Activated T-cell treated with anti-CD3 and anti-CD28 coated beads, Interleukin-2, amount 50 U/mL, for 24 hours (primary cell): ENCODE data around the gene CCDC88C.

Experiments used
- DNase-seq: peaks from one replicate; pipeline ENCODE4 v3.0.0-alpha.2; 2020
- H3K27ac Mint-ChIP-seq: 2 replicates; pipeline ENCODE4 v1.8.0; 2020; ENCODE audit warnings: mild to moderate bottlenecking, mixed read lengths
- H3K27me3 Mint-ChIP-seq: 2 replicates; pipeline ENCODE4 v1.8.0; 2020; ENCODE audit warnings: mixed read lengths
- H3K36me3 Mint-ChIP-seq: 2 replicates; pipeline ENCODE4 v1.8.0; 2020; ENCODE audit warnings: low read depth, mixed read lengths
- H3K4me1 Mint-ChIP-seq: 2 replicates; pipeline ENCODE4 v1.8.0; 2020; ENCODE audit warnings: low read depth, mixed read lengths
- H3K4me3 Mint-ChIP-seq: 2 replicates; pipeline ENCODE4 v1.8.0; 2020; ENCODE audit warnings: mild to moderate bottlenecking, moderate library complexity, mixed read lengths
- H3K9me3 Mint-ChIP-seq: 2 replicates; pipeline ENCODE4 v1.8.0; 2020; ENCODE audit warnings: mixed read lengths

CCDC88C gene

GRCh38 chr14:91381801-91382670, 35.6 kb downstream of the CCDC88C start:
- Mint-ChIP-seq H3K4me1 (peaks cover 95% of the 10 kb centered on the region), H3K9me3 (no peaks in the 10 kb centered on the region), H3K4me3 (no peak overlapping the region), H3K27me3 (no peaks in the 10 kb centered on the region), H3K27ac (peak overlapping the region; percentile 87), H3K36me3 (peaks cover 51% of the 10 kb centered on the region)
- no peak for DNase-seq

- no peak overlapping the region for H3K4me3 Mint-ChIP-seq
- peaks cover 95% of the 10 kb centered on the region for H3K4me1 Mint-ChIP-seq
- peaks cover 57% of the 10 kb centered on the region for H3K36me3 Mint-ChIP-seq
- H3K27ac Mint-ChIP-seq: peak overlapping the region; percentile 54
- H3K9me3 Mint-ChIP-seq: no peaks in the 10 kb centered on the region
- no peaks in the 10 kb centered on the region for H3K27me3 Mint-ChIP-seq
- DNase-seq: no peak
These were observed 36.8 kb downstream of the CCDC88C start for GRCh38 chr14:91380610-91381371.

GRCh38 chr14:91380123-91380522, 37.5 kb downstream of the CCDC88C start:
- H3K4me3 Mint-ChIP-seq: no peak overlapping the region
- no peak for DNase-seq
- peaks cover 63% of the 10 kb centered on the region for H3K36me3 Mint-ChIP-seq
- H3K4me1 Mint-ChIP-seq: peaks cover 97% of the 10 kb centered on the region
- no peaks in the 10 kb centered on the region for H3K27me3 Mint-ChIP-seq
- no peaks in the 10 kb centered on the region for H3K9me3 Mint-ChIP-seq
- H3K27ac Mint-ChIP-seq: peak overlapping the region; percentile 44

- peak overlapping the region; percentile 91 for H3K27ac Mint-ChIP-seq
- H3K4me1 Mint-ChIP-seq: peaks cover 97% of the 10 kb centered on the region
- no peak overlapping the region for H3K4me3 Mint-ChIP-seq
- no peaks in the 10 kb centered on the region for H3K27me3 Mint-ChIP-seq
- H3K9me3 Mint-ChIP-seq: no peaks in the 10 kb centered on the region
- peaks cover 68% of the 10 kb centered on the region for H3K36me3 Mint-ChIP-seq
- DNase-seq: no peak
These were observed 38.1 kb downstream of the CCDC88C start for GRCh38 chr14:91379579-91379932.

GRCh38 chr14:91378930-91379578, 38.6 kb downstream of the CCDC88C start:
- H3K27me3 Mint-ChIP-seq: no peaks in the 10 kb centered on the region
- no peaks in the 10 kb centered on the region for H3K9me3 Mint-ChIP-seq
- peaks cover 69% of the 10 kb centered on the region for H3K36me3 Mint-ChIP-seq
- no peak overlapping the region for H3K4me3 Mint-ChIP-seq
- H3K27ac Mint-ChIP-seq: peak overlapping the region; percentile 91
- H3K4me1 Mint-ChIP-seq: peaks cover 99% of the 10 kb centered on the region
- no peak for DNase-seq

GRCh38 chr14:91377700-91378652, 39.6 kb downstream of the CCDC88C start:
- H3K27ac Mint-ChIP-seq: peak overlapping the region; percentile 91
- DNase-seq: peak; percentile 74

GRCh38 chr14:91376547-91377477, 40.8 kb downstream of the CCDC88C start:
- no peaks in the 10 kb centered on the region for H3K27me3 Mint-ChIP-seq
- peak overlapping the region; percentile 92 for H3K27ac Mint-ChIP-seq
- H3K4me1 Mint-ChIP-seq: peaks cover 99% of the 10 kb centered on the region
- H3K4me3 Mint-ChIP-seq: peak overlapping the region; percentile 50
- H3K9me3 Mint-ChIP-seq: no peaks in the 10 kb centered on the region
- no peak for DNase-seq
- peaks cover 57% of the 10 kb centered on the region for H3K36me3 Mint-ChIP-seq

More at GRCh38 chr14:91377700-91378652, 39.6 kb downstream of the CCDC88C start:
- H3K9me3 Mint-ChIP-seq: no peaks in the 10 kb centered on the region
- peaks cover 61% of the 10 kb centered on the region for H3K36me3 Mint-ChIP-seq
- H3K27me3 Mint-ChIP-seq: no peaks in the 10 kb centered on the region
- H3K4me3 Mint-ChIP-seq: peak overlapping the region; percentile 26
- peaks cover 99% of the 10 kb centered on the region for H3K4me1 Mint-ChIP-seq

GRCh38 chr14:91375720-91376452, 41.7 kb downstream of the CCDC88C start:
- H3K9me3 Mint-ChIP-seq: no peaks in the 10 kb centered on the region
- no peaks in the 10 kb centered on the region for H3K27me3 Mint-ChIP-seq
- H3K4me3 Mint-ChIP-seq: peak overlapping the region; percentile 71
- H3K4me1 Mint-ChIP-seq: peaks cover 99% of the 10 kb centered on the region
- no peak for DNase-seq
- H3K27ac Mint-ChIP-seq: peak overlapping the region; percentile 92
- H3K36me3 Mint-ChIP-seq: peaks cover 55% of the 10 kb centered on the region

- DNase-seq: no peak
- Mint-ChIP-seq H3K4me1 (peaks cover 99% of the 10 kb centered on the region), H3K36me3 (peaks cover 55% of the 10 kb centered on the region), H3K27ac (peak overlapping the region; percentile 92), H3K4me3 (peak overlapping the region; percentile 71), H3K9me3 (no peaks in the 10 kb centered on the region), H3K27me3 (no peaks in the 10 kb centered on the region)
These were observed 42.5 kb downstream of the CCDC88C start for GRCh38 chr14:91374879-91375702.

GRCh38 chr14:91374287-91374878, 43.2 kb downstream of the CCDC88C start:
- H3K27ac Mint-ChIP-seq: peak overlapping the region; percentile 92
- no peak for DNase-seq
- peak overlapping the region; percentile 71 for H3K4me3 Mint-ChIP-seq
- no peaks in the 10 kb centered on the region for H3K9me3 Mint-ChIP-seq
- H3K4me1 Mint-ChIP-seq: peaks cover 99% of the 10 kb centered on the region
- peaks cover 50% of the 10 kb centered on the region for H3K36me3 Mint-ChIP-seq
- H3K27me3 Mint-ChIP-seq: no peaks in the 10 kb centered on the region

- peak overlapping the region; percentile 92 for H3K27ac Mint-ChIP-seq
- DNase-seq: peak; percentile 69
- peak overlapping the region; percentile 71 for H3K4me3 Mint-ChIP-seq
- H3K27me3 Mint-ChIP-seq: no peaks in the 10 kb centered on the region
- H3K4me1 Mint-ChIP-seq: peaks cover 99% of the 10 kb centered on the region
- H3K36me3 Mint-ChIP-seq: peaks cover 46% of the 10 kb centered on the region
- H3K9me3 Mint-ChIP-seq: no peaks in the 10 kb centered on the region
These were observed 43.9 kb downstream of the CCDC88C start for GRCh38 chr14:91373591-91374254.
